ENCODE results near the gene TTC21A.
"Not testable (repeated sequence)": the region's sequence is repeated elsewhere in the genome, so short reads cannot be mapped to it uniquely, and the experiment has no call there.

TTC21A gene

DNA sequence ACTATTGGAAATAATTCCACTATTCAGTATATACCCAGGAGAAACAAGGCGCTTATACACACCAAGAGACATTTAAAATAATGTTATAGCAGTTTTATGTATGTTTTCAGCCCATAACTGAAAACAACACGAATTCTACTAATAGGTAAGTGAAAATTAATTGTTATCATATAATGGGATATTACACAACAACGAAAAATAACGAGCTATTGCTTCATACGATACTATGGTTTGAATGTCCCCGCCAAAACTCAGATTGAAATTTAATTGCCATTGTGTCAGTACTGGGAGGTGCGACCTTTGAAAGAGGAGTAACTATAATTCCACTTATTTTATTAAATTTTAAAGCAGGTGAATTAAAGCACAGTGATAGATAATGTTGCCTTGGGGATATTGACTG is 49.9 kb downstream of the TTC21A start:
- no peak overlapping the region for H3K27ac ChIP-seq (ENCODE audit: low read depth, low read length)
- H3K36me3 ChIP-seq (ENCODE audit: control insufficient read depth, insufficient read depth, low read length) = no peaks in the 10 kb centered on the region
- H3K9ac ChIP-seq (ENCODE audit: low read length) = no peak overlapping the region
- H3K27me3 ChIP-seq (ENCODE audit: control insufficient read depth, insufficient read depth, low read length) = no peaks in the 10 kb centered on the region
- H3K4me3 ChIP-seq (ENCODE audit: low read length) = no peak overlapping the region
- H3K4me1 ChIP-seq (ENCODE audit: control insufficient read depth, insufficient read depth, low read length) = peaks cover 6% of the 10 kb centered on the region

DNA sequence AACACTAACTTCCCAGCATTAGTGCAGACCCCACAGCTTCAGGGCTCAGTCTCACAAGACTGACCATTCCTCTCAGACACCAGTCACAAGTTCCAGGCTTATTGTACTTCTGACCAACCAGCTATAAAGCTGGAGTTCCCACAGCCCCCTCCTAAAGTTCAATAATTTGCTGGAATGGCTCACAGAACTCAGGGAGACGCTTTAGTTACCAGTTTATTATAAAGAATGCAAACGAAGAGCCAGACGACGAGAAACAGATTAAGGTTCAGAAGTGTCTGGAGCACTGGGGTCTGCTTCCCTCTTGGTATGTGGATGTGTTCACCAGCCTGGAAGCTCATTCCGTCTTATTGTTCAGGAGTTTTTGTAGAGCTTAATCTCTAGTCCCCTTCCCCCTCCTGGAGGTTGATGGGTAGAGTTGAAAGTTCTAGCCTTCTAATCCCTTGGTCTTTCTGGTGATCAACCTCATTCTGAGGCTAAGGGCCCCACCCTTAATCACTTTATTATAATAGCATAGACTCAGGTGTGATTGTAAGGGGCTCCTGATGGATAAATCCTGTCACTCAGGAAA is 50.8 kb downstream of the TTC21A start:
- H3K4me1 ChIP-seq (ENCODE audit: control insufficient read depth, insufficient read depth, low read length) = peaks cover 3% of the 10 kb centered on the region
- no peak overlapping the region for H3K27ac ChIP-seq (ENCODE audit: low read depth, low read length)
- H3K9ac ChIP-seq (ENCODE audit: low read length) = no peak overlapping the region
- H3K4me3 ChIP-seq (ENCODE audit: low read length) = no peak overlapping the region
- H3K27me3 ChIP-seq (ENCODE audit: control insufficient read depth, insufficient read depth, low read length) = no peaks in the 10 kb centered on the region
- H3K36me3 ChIP-seq (ENCODE audit: control insufficient read depth, insufficient read depth, low read length) = no peaks in the 10 kb centered on the region

DNA sequence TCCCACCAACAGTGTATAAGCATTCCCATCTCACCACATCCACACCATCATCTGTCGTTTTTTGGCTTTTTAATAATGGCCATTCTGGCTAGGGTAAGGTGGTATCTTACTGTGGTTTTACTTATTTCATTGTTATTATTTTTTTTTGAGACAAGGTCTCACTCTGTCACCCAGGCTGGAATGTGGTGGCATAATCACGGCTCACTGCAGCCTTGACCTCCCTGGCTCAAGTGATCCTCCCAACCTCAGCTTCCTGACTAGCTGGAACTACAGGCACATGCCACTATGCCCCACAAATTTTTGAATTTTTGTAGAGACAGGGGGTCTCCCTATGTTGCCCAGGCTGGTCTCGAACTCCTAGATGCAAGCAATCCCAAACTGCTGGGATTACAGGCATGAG is 56.9 kb downstream of the TTC21A start:
- Histone ChIP-seq H3K36me3 (ENCODE audit: control insufficient read depth, insufficient read depth, low read length) (no peaks in the 10 kb centered on the region), H3K9ac (ENCODE audit: low read length) (no peak overlapping the region), H3K27me3 (ENCODE audit: control insufficient read depth, insufficient read depth, low read length) (no peaks in the 10 kb centered on the region), H3K4me3 (ENCODE audit: low read length) (no peak overlapping the region), H3K27ac (ENCODE audit: low read depth, low read length) (no peak overlapping the region), H3K4me1 (ENCODE audit: control insufficient read depth, insufficient read depth, low read length) (no peaks in the 10 kb centered on the region)

DNA sequence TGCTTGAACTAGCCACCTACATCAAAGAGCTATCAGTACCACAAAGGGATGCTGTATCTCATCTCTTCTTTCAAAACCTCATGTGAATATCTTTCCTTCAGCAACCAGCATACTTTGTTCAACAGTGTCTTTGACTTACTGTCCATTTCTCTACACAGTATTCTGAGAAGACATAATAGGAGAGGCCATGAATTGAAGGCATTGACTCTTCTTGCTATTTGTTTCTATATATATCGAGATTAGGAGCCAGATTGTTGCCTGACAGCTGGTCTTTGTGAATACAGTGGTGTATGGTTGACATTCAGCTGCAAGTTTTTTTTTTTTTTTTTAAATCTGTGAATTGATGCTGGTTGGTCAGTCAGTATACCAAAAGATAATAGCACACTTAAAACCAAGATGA is 58.0 kb downstream of the TTC21A start:
- no peaks in the 10 kb centered on the region for H3K27me3 ChIP-seq (ENCODE audit: control insufficient read depth, insufficient read depth, low read length)
- no peaks in the 10 kb centered on the region for H3K36me3 ChIP-seq (ENCODE audit: control insufficient read depth, insufficient read depth, low read length)
- no peak overlapping the region for H3K27ac ChIP-seq (ENCODE audit: low read depth, low read length)

DNA sequence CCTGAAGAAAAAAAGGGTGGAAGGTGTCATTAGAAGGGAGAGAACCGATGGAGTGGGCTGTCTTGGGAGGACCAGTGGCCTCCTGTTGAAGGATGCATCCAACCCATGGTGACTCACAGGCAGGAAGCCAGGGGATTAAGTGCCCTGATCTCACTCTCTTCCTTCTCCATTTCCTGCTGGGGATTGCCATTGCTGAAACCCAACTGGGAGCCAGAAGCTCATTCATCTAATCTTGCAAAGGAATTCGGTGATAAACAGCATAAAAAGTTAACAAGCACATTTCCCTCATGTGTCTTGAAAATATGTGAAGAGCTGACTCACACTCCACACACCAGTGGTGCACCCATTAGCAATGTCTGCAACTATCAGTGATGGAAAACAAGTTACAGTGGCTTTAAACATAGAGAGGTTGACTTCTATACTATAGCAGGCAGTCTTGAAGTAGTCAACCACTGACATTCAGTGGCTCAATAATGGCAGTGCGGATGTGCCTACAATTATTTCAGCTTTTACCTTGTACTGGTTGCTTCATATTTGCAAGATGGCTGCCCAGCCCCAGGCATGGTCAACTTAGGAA is 58.7 kb downstream of the TTC21A start:
- Histone ChIP-seq H3K36me3 (ENCODE audit: control insufficient read depth, insufficient read depth, low read length) (no peaks in the 10 kb centered on the region), H3K9ac (ENCODE audit: low read length) (no peak overlapping the region), H3K4me3 (ENCODE audit: low read length) (no peak overlapping the region), H3K27me3 (ENCODE audit: control insufficient read depth, insufficient read depth, low read length) (no peaks in the 10 kb centered on the region), H3K27ac (ENCODE audit: low read depth, low read length) (no peak overlapping the region), H3K4me1 (ENCODE audit: control insufficient read depth, insufficient read depth, low read length) (no peaks in the 10 kb centered on the region)

More for the DNA sequence above, 58.0 kb downstream of the TTC21A start:
- Histone ChIP-seq H3K9ac (ENCODE audit: low read length) (no peak overlapping the region), H3K4me3 (ENCODE audit: low read length) (no peak overlapping the region), H3K4me1 (ENCODE audit: control insufficient read depth, insufficient read depth, low read length) (no peaks in the 10 kb centered on the region)

DNA sequence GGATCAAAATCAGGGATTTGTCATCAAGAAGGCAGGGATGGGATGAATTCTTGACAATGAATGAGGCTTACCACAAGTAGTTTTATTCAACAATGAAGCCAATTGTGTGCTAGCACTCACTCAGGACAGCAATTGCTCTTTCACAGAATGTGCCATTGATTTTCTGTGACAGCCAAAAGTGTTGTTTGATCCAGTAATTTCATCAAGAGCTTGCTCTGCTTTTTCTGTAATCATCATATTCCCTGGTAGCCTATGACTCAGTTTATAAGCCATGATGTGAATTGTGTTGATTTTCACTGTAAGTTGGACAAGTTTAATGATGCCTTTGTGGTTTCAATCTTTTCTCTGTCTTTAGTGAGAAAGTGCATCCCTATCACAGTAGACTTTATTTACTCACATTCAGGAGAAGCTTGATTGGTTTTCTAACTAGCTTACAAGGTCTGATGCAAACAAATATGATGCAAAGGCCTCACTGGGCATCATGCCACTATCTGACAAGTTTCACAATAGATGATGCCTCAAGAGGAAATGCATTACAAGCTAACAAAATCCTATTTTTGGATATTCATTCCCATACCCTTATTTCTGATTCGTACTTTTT is 59.6 kb downstream of the TTC21A start:
- no peaks in the 10 kb centered on the region for H3K4me1 ChIP-seq (ENCODE audit: control insufficient read depth, insufficient read depth, low read length)
- no peak overlapping the region for H3K4me3 ChIP-seq (ENCODE audit: low read length)
- no peaks in the 10 kb centered on the region for H3K27me3 ChIP-seq (ENCODE audit: control insufficient read depth, insufficient read depth, low read length)
- no peak overlapping the region for H3K27ac ChIP-seq (ENCODE audit: low read depth, low read length)
- no peak overlapping the region for H3K9ac ChIP-seq (ENCODE audit: low read length)
- no peaks in the 10 kb centered on the region for H3K36me3 ChIP-seq (ENCODE audit: control insufficient read depth, insufficient read depth, low read length)

DNA sequence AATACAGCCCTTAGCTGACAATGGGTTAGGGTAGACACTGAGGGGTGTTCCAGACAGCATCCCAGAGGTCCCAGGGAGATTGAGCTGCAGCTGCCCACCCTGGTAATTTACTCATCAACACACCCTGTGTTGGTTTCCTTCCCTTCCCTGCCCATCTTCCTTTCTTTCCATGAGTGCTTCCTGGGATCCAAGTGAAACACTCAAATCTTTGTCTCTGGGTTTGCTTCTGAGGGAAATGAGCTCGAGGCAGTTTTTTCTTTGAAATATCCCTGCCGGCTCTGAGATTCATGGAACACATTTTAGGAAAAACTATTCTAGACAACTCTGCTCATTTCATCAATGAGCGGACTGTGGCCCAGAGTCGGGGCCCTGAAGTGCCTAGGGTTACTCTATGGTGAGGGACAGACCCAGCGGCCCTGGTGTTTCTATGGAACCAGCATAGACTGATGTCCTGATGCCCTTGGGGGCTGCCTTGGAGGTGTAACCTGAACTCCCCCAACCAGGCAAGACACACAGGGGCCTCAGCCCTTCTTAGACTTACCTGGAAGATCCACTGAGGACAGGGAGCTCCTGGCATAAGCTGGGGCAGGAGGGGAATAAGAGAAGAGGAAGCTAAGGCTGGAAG is 60.8 kb downstream of the TTC21A start:
- H3K27ac ChIP-seq (ENCODE audit: low read depth, low read length) = no peak overlapping the region
- H3K36me3 ChIP-seq (ENCODE audit: control insufficient read depth, insufficient read depth, low read length) = no peaks in the 10 kb centered on the region
- no peak overlapping the region for H3K4me3 ChIP-seq (ENCODE audit: low read length)
- no peaks in the 10 kb centered on the region for H3K4me1 ChIP-seq (ENCODE audit: control insufficient read depth, insufficient read depth, low read length)
- H3K27me3 ChIP-seq (ENCODE audit: control insufficient read depth, insufficient read depth, low read length) = no peaks in the 10 kb centered on the region
- no peak overlapping the region for H3K9ac ChIP-seq (ENCODE audit: low read length)

DNA sequence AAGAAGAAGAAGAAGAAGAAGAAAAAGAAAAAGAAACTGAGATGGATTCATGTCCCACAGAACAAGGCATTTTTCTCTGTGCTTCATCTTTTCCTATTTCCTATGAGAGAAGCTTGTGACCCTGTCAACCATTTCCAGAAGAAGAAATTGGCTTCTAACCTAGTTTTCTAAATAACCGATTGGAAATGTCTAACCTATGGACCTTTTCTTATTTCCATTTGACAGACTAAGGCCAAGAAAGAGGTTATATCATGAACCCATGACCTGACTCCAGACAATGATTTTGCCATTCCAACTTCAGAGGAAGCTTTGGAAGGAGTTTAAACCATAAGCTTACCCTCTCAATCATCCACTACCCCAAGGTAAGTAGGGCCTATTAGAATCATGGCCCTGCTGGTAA is 62.2 kb downstream of the TTC21A start:
- no peak overlapping the region for H3K27ac ChIP-seq (ENCODE audit: low read depth, low read length)
- no peaks in the 10 kb centered on the region for H3K36me3 ChIP-seq (ENCODE audit: control insufficient read depth, insufficient read depth, low read length)
- H3K4me3 ChIP-seq (ENCODE audit: low read length) = no peak overlapping the region

DNA sequence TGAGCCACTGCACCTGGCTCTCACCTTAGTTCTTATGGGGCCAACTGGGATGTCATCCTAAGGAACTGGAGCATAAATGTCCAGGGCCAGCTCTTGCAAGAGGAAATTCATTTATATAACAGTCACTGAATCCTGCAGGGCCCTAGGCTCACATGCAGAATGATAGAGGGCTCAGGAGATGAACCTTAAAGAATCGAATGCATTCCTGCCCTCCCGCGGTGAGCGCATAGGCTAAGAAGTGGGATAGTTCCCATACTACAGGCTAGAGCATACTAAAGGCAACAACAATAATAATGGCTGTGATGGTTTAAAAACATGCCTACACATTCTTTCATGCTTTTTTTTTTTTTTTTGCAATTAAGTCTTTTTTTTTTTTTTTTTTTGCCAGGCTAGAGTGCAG is 63.0 kb downstream of the TTC21A start:
- H3K4me1 ChIP-seq (ENCODE audit: control insufficient read depth, insufficient read depth, low read length) = no peaks in the 10 kb centered on the region
- H3K4me3 ChIP-seq (ENCODE audit: low read length) = no peak overlapping the region
- H3K9ac ChIP-seq (ENCODE audit: low read length) = no peak overlapping the region
- no peaks in the 10 kb centered on the region for H3K27me3 ChIP-seq (ENCODE audit: control insufficient read depth, insufficient read depth, low read length)
- no peak overlapping the region for H3K27ac ChIP-seq (ENCODE audit: low read depth, low read length)
- no peaks in the 10 kb centered on the region for H3K36me3 ChIP-seq (ENCODE audit: control insufficient read depth, insufficient read depth, low read length)

More for the DNA sequence above, 62.2 kb downstream of the TTC21A start:
- Histone ChIP-seq H3K27me3 (ENCODE audit: control insufficient read depth, insufficient read depth, low read length) (no peaks in the 10 kb centered on the region), H3K4me1 (ENCODE audit: control insufficient read depth, insufficient read depth, low read length) (no peaks in the 10 kb centered on the region), H3K9ac (ENCODE audit: low read length) (no peak overlapping the region)

DNA sequence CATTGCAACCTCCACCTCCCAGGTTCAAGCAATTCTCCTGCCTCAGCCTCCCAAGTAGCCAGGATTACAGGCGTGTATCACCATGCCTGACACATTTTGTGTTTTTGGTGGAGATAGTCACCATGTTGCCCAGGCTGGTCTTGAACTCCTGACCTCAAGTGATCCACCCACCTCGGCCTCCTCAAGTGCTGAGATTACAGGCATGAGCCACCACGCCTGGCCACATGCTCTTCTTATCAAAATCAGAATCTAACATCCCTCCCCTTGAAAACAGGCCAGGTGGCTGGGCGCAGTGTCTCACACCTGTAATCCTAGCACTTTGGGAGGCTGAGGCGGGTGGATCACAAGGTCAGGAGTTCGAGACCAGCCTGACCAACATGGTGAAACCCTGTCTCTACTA is 63.4 kb downstream of the TTC21A start:
- H3K9ac ChIP-seq (ENCODE audit: low read length); H3K4me3 ChIP-seq (ENCODE audit: low read length); H3K27ac ChIP-seq (ENCODE audit: low read depth, low read length): not testable (repeated sequence)

DNA sequence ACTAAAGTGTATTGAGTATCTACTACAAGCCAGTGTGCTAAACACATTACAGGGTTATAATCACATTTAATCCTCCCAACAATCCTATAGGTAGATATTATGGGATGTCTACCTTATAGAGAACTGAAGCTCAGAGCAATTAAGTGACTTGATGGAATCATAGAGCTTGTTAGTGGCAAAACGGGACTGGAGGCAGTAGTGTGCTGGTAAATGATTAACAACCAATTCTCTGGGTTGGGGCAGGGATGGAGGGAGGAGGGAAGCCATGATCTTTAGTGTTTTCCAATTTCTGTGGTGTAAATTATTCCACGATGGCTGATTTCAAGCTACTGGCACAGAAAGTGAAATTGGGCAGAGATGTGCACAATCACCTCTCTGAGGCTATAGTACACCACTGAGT is 64.4 kb downstream of the TTC21A start:
- no peak overlapping the region for H3K27ac ChIP-seq (ENCODE audit: low read depth, low read length)
- H3K36me3 ChIP-seq (ENCODE audit: control insufficient read depth, insufficient read depth, low read length) = no peaks in the 10 kb centered on the region
- no peak overlapping the region for H3K9ac ChIP-seq (ENCODE audit: low read length)
- H3K27me3 ChIP-seq (ENCODE audit: control insufficient read depth, insufficient read depth, low read length) = no peaks in the 10 kb centered on the region
- H3K4me3 ChIP-seq (ENCODE audit: low read length) = no peak overlapping the region
- H3K4me1 ChIP-seq (ENCODE audit: control insufficient read depth, insufficient read depth, low read length) = peaks cover under 1% of the 10 kb centered on the region

More for the DNA sequence above, 63.4 kb downstream of the TTC21A start:
- not testable (repeated sequence) for H3K36me3 ChIP-seq (ENCODE audit: control insufficient read depth, insufficient read depth, low read length); H3K27me3 ChIP-seq (ENCODE audit: control insufficient read depth, insufficient read depth, low read length); H3K4me1 ChIP-seq (ENCODE audit: control insufficient read depth, insufficient read depth, low read length)

DNA sequence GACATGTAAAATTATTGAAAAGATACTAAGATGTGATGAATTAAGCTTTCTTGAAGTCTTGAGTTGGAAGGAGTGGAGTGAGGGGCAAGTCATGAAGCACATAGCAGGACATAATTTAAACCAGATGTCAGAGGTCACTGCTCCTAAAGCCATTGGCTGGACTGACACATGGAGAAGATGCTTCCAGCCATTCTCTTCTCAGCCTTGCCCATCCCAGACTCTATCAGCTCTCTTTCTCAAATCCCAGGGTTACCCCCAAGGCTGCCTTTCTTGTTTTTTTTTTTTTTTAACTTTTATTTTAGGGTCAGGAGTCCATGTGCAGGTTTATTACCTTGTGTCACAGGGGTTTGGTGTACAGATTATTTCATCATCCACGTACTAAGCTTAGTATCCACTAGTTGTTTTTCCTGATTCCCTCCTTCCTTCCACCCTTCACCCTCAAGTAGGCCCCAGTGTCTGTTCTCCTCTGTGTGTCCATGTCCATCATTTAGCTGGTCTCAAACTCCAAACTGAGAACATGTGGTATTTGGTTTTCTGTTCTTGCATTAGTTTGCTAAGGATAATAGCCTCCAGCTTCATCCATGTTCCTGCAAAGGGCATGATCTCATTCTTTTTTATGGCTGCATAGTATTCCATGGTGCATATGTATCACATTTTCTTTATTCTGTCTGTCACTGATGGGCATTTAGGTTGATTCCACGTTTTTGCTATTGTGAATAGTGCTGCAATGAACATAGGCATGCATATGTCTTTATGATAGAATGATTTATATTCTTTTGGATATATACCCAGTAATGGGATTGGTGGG is 66.0 kb downstream of the TTC21A start:
- no peak overlapping the region for H3K27ac ChIP-seq (ENCODE audit: low read depth, low read length)
- H3K4me3 ChIP-seq (ENCODE audit: low read length) = no peak overlapping the region
- H3K9ac ChIP-seq (ENCODE audit: low read length) = no peak overlapping the region
- H3K27me3 ChIP-seq (ENCODE audit: control insufficient read depth, insufficient read depth, low read length) = no peaks in the 10 kb centered on the region
- H3K36me3 ChIP-seq (ENCODE audit: control insufficient read depth, insufficient read depth, low read length) = no peaks in the 10 kb centered on the region
- H3K4me1 ChIP-seq (ENCODE audit: control insufficient read depth, insufficient read depth, low read length) = peaks cover 7% of the 10 kb centered on the region

All from rectal smooth muscle tissue (tissue), 1 donor.